Activated CD4-positive, alpha-beta T cell treated with anti-CD3 and anti-CD28 coated beads, Interleukin-2, amount 10 ng/mL, durations not matched to agents 24 days and 14 days (primary cell): Measurements from ENCODE around the gene STARD3. TPM values are rescaled to one million over a fixed set of nuclear protein-coding genes. Genes with fewer than 3 reads are reported as not detected.

ENCODE experiments used
- DNase-seq: peaks from one replicate; pipeline ENCODE4 v3.0.0; 2022
- H3K27ac Mint-ChIP-seq: one replicate; pipeline ENCODE4 v1.8.0; 2022; ENCODE audit warnings: mild to moderate bottlenecking, mixed read lengths
- H3K27me3 Mint-ChIP-seq: one replicate; pipeline ENCODE4 v1.8.0; 2022; ENCODE audit warnings: mixed read lengths
- H3K36me3 Mint-ChIP-seq: one replicate; pipeline ENCODE4 v1.8.0; 2022; ENCODE audit warnings: low read depth, mild to moderate bottlenecking, mixed read lengths
- H3K4me1 Mint-ChIP-seq: one replicate; pipeline ENCODE4 v1.8.0; 2021; ENCODE audit warnings: mixed read lengths
- H3K4me3 Mint-ChIP-seq: one replicate; pipeline ENCODE4 v1.8.0; 2022; ENCODE audit warnings: mild to moderate bottlenecking, moderate library complexity, mixed read lengths
- H3K9me3 Mint-ChIP-seq: one replicate; pipeline ENCODE4 v1.8.0; 2021; ENCODE audit warnings: mixed read lengths
- intact Hi-C: fragments of 100-400 bp; cut with micrococcal nuclease; formaldehyde crosslinking; loops from one replicate; pipeline ENCODE4 v1.15.1; 2023
- total RNA-seq: library from RNA; stranded (reverse); gene quantifications from 2 replicates; pipeline ENCODE4 v1.2.3, GENCODE V29; 2022

STARD3 gene
- total RNA-seq, 1 donor from 2014 or later = 53.6 TPM

- Mint-ChIP-seq H3K9me3 (no peaks in the 10 kb centered on the region), H3K27ac (peak overlapping the region; percentile 20), H3K4me1 (peaks cover 48% of the 10 kb centered on the region), H3K36me3 (peaks cover 19% of the 10 kb centered on the region), H3K4me3 (no peak overlapping the region), H3K27me3 (no peaks in the 10 kb centered on the region)
- no peak for DNase-seq
- intact Hi-C loops = no loop called here
These were observed 40.8 kb downstream of the STARD3 start for GRCh38 chr17:39677542-39678339.

DNA sequence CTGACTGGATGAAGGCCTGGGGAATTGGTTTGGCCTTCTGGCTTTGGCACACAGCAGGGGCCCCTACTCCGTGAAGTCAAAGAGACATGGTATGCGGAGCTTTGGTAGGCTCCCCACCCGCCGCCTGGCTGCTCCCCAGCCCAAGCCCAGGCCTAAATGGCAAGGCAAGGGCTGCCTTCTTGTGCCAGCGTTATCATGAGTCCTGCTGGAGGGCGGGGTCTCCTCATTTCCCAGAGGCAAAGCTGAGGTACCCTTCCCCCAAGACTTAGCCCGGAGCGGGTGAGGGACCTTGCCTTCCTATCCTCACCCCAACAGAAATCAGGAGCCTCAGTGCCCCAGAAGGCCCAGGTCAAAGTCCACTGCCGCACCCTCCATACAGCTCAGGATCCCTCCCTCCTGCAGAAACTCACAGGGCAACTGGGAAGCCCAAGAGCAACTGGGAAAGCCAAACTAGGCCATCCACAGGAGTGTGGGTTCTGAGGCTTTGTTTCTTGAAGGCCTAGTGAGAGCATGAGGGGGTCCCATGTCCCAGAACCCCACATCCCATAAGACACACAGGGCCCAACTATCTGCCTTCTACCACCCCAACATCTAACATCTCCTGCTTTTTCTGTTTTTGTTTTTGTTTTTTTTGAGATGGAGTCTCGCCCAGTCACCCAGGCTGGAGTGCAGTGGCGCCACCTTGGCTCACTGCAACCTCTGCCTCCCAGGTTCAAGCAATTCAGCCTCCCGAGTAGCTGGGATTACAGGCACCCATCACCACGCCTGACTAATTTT, 41.6 kb downstream of the STARD3 start:
- no peak for DNase-seq
- intact Hi-C loops = no loop called here
- H3K27me3 Mint-ChIP-seq = no peaks in the 10 kb centered on the region
- no peak overlapping the region for H3K4me3 Mint-ChIP-seq
- peaks cover 48% of the 10 kb centered on the region for H3K4me1 Mint-ChIP-seq
- no peaks in the 10 kb centered on the region for H3K9me3 Mint-ChIP-seq
- peaks cover 25% of the 10 kb centered on the region for H3K36me3 Mint-ChIP-seq
- peak overlapping the region; percentile 13 for H3K27ac Mint-ChIP-seq

DNA sequence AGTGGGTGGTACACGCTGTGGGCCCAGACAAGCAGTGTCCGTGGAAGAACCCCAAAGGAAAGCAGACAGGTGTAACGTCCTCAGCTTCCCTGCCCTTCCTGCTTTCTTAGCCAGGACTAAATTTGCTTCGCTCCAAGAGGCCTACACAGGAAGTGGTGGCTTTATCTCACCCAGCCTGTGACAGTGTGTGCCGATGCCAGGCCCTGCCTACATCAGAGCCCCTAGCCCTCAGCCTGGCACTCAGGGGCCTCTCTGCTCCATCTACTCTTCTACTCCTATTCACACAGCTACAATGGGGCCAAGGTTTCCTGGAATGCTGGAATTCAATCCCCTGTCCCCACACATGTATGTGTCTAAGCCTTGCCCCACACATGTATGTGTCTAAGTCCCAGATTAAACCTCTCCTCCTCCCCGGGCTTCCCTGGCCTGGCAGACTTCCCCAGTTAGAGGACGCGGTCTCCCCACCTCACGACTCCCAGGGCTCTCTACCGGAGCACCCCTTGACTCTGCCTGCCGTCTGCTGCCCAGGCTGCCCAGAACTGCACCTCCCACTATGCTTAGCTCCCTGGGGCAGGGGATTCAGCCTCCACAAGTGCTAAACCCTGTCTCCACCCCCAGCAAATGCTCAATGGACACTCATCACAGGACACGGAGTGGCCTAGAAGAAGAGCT, 42.7 kb downstream of the STARD3 start:
- H3K4me1 Mint-ChIP-seq = peaks cover 48% of the 10 kb centered on the region
- peak; percentile 76 for DNase-seq
- no peaks in the 10 kb centered on the region for H3K27me3 Mint-ChIP-seq
- intact Hi-C loops = loop anchor here (10.0 kb wide), 1 partner anchor 245 kb away; the partner anchor contains the start of genes LRRC3C and ORMDL3
- peak overlapping the region; percentile 89 for H3K27ac Mint-ChIP-seq
- no peaks in the 10 kb centered on the region for H3K9me3 Mint-ChIP-seq
- peaks cover 28% of the 10 kb centered on the region for H3K36me3 Mint-ChIP-seq
- H3K4me3 Mint-ChIP-seq = peak overlapping the region; percentile 56

GRCh38 chr17:39683295-39683939, 46.5 kb downstream of the STARD3 start:
- no peak overlapping the region for H3K4me3 Mint-ChIP-seq
- no peaks in the 10 kb centered on the region for H3K9me3 Mint-ChIP-seq
- intact Hi-C loops = loop anchor here (10.0 kb wide), 1 partner anchor 241 kb away; the partner anchor contains the start of genes LRRC3C and ORMDL3
- no peak overlapping the region for H3K27ac Mint-ChIP-seq
- peaks cover 31% of the 10 kb centered on the region for H3K36me3 Mint-ChIP-seq
- no peak for DNase-seq
- no peaks in the 10 kb centered on the region for H3K27me3 Mint-ChIP-seq
- H3K4me1 Mint-ChIP-seq = peaks cover 28% of the 10 kb centered on the region

DNA sequence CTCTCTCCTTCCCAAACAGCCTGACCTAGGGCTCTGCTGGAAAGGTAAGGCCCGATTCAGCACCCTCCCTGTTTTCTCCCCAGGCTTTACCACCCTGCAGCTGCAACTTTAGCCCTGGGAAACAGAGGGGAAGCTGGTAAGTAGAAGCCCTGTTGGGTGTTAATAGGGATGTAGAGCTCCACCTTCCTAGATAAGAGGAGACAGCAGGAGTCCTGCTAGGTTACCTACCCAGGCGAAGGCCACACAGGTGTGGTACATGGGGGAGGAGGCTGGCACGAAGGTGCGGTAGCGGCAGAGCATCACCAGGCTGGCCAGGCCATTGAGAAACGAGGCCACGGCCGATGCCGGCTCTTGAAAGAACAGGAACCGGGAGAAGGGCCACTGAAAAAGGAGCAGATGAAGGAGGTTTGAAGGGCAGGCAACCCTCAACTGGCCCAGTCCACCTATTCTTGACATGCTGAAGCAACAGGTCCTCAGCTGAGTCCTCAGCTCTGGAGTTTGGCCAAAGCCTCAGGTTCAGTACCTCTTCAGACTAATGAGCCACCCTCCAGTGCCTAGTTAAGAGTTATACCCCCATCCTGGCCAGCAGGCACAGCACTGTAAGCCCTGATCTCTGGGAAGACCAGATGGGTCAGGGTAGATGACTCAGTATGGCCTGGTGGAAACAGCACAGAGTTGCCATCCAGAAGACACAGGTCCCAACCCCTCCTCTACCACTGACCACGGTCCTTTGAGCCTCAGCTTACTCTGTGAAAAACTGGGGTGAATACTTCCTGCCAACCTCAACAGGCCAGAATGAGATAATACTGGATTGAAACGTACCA, 47.6 kb downstream of the STARD3 start:
- intact Hi-C loops = loop anchor here (5.0 to 10.0 kb wide), 4 partner anchors 48 to 240 kb away; partner anchors contain the start of genes LRRC3C, MIEN1, ORMDL3 and ZPBP2

GRCh38 chr17:39687101-39687545, 50.2 kb downstream of the STARD3 start:
- Mint-ChIP-seq H3K4me3 (peak overlapping the region; percentile 95), H3K4me1 (peaks cover 14% of the 10 kb centered on the region), H3K9me3 (no peaks in the 10 kb centered on the region), H3K36me3 (peaks cover 18% of the 10 kb centered on the region), H3K27me3 (no peaks in the 10 kb centered on the region), H3K27ac (peak overlapping the region; percentile 92)
- DNase-seq = no peak
- intact Hi-C loops = loop anchor here (2.0 to 10.0 kb wide), 5 partner anchors 45 to 238 kb away; partner anchors contain the start of genes LRRC3C, MIEN1, ORMDL3 and STARD3

More for the DNA sequence above, 47.6 kb downstream of the STARD3 start:
- Mint-ChIP-seq H3K36me3 (peaks cover 26% of the 10 kb centered on the region), H3K27me3 (no peaks in the 10 kb centered on the region), H3K9me3 (no peaks in the 10 kb centered on the region), H3K4me1 (peaks cover 25% of the 10 kb centered on the region), H3K4me3 (no peak overlapping the region), H3K27ac (no peak overlapping the region)
- no peak for DNase-seq

DNA sequence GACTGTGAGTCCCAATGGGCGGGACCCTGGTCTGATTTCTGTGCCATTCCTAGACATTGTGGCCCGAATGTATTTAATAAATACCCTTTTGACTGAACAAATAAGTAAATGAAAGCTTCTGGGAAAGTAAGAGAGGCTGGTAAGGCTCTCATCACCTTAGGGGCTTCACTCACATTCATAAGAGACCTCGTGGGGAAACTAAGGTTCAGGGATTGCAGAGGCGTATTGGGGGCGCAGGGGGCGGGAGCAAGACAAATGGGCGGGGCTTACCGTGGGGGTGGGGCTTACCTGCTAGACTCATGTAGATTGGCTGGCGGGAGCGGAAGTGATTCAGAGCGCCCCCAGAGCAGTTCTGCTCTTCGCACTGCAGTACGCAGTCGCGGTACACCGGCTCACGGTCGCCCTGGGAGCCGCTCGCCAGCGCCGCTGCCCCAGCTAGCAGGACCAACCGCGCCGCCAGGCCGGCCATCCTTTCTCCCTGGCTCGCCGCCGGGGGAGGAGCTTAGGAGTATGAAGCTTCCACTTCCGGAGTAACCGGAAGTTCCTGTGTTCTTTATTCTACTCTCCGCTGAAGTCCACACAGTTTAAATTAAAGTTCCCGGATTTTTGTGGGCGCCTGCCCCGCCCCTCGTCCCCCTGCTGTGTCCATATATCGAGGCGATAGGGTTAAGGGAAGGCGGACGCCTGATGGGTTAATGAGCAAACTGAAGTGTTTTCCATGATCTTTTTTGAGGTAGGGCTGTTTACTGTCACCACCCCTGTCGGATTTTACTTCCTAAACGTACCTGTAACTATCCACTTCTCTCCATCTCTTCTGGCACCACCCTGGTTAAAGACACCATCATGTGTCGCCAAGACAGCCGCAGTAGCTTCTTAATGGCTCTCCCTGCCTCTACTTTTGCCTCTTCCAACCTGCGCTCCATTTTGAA, 50.9 kb downstream of the STARD3 start, which contains the start of gene PGAP3:
Gene PGAP3, minus strand, starts transcription at position 512 of the 929 bp plus-strand sequence. Its CDS starts 43 bp downstream, at position 469.
- Mint-ChIP-seq H3K4me3 (peak within 1 kb of the TSS; percentile 95), H3K4me1 (peaks cover 14% of the 10 kb centered on the region)
- DNase-seq = peak; percentile 94

GRCh38 chr17:39688475-39688835, 51.5 kb downstream of the STARD3 start:
- Mint-ChIP-seq H3K27ac (peak overlapping the region; percentile 92), H3K9me3 (no peaks in the 10 kb centered on the region), H3K4me1 (peaks cover 14% of the 10 kb centered on the region), H3K4me3 (peak overlapping the region; percentile 95), H3K36me3 (peaks cover 12% of the 10 kb centered on the region), H3K27me3 (no peaks in the 10 kb centered on the region)
- DNase-seq = peak; percentile 73
- intact Hi-C loops = loop anchor here (5.0 to 10.0 kb wide), 4 partner anchors 44 to 236 kb away; partner anchors contain the start of genes LRRC3C, MIEN1, ORMDL3 and ZPBP2

More for the DNA sequence above, 50.9 kb downstream of the STARD3 start, which contains the start of gene PGAP3:
- Mint-ChIP-seq H3K36me3 (peaks cover 18% of the 10 kb centered on the region), H3K27ac (peak within 1 kb of the TSS; percentile 92), H3K9me3 (no peaks in the 10 kb centered on the region), H3K27me3 (no peaks in the 10 kb centered on the region)
- intact Hi-C loops = loop anchor here (2.0 to 10.0 kb wide), 5 partner anchors 44 to 237 kb away; partner anchors contain the start of genes LRRC3C, MIEN1, ORMDL3 and STARD3

DNA sequence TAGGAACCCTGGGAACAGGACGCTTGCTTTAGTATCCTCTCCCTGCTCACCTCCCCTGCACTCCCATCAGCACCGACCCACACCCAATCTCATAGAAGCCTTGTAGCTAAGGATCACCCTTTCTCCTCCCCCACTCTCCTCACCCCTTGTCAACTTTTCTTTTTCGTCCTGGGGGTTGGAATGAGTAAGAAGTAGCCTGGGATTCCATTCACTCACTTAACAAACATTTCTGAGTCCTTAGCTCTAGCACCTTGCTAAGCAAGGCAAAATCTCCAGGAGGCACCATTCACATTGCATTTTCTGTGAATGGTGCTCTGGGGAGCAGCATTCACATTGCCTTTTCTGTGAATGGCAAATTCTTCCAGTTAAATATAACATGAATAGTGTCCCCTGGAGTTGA, 52.0 kb downstream of the STARD3 start:
- H3K4me1 Mint-ChIP-seq = peaks cover 14% of the 10 kb centered on the region
- no peaks in the 10 kb centered on the region for H3K27me3 Mint-ChIP-seq
- H3K9me3 Mint-ChIP-seq = no peaks in the 10 kb centered on the region
- H3K27ac Mint-ChIP-seq = peak overlapping the region; percentile 92
- no peak for DNase-seq
- peaks cover 11% of the 10 kb centered on the region for H3K36me3 Mint-ChIP-seq
- intact Hi-C loops = loop anchor here (5.0 to 10.0 kb wide), 4 partner anchors 43 to 236 kb away; partner anchors contain the start of genes LRRC3C, MIEN1, ORMDL3 and ZPBP2
- peak overlapping the region; percentile 95 for H3K4me3 Mint-ChIP-seq

DNA sequence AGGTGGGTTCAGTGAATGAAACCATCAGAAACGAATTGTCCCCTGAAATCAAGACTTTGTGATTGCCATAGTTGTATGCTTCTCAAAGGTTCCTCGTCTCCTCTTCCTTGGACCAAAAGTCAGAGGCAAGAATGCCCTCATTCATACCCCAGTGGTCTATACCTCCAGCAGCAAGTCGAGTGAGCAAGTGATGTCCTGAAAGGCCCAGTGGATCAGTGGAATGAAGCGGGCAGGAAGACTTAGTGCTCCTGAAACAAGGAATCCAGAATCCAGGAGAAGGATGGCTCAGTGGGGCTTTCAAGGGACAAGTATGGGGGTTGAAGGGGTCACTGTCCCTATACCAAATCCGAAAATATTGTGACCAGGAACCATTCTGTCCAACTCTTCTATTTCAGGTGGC, 57.6 kb downstream of the STARD3 start:
- Mint-ChIP-seq H3K27ac (no peak overlapping the region), H3K27me3 (peaks cover 15% of the 10 kb centered on the region), H3K4me1 (peaks cover under 1% of the 10 kb centered on the region), H3K9me3 (no peaks in the 10 kb centered on the region), H3K36me3 (no peaks in the 10 kb centered on the region), H3K4me3 (no peak overlapping the region)
- intact Hi-C loops = loop anchor here (5.0 kb wide), 1 partner anchor 48 kb away; no protein-coding TSS in a partner anchor
- no peak for DNase-seq

DNA sequence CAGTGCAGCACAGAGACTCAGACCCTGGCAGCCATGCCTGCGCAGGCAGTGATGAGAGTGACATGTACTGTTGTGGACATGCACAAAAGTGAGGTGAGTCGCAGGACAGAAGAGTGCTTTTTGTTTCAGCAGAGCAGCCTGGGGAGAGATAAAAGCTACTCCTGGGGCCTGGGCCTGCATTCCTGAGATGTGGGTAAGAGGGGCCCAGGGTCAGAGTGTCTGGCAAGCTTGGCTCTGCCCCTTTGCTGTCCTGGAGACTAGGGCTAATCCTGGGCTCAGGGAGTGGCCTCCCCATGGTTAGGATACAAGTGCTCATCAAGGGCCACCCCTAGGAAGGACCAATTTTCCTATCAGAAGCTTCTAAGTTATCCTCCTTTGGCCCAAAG, 58.1 kb downstream of the STARD3 start:
- Mint-ChIP-seq H3K4me3 (no peak overlapping the region), H3K36me3 (no peaks in the 10 kb centered on the region), H3K27me3 (peaks cover 18% of the 10 kb centered on the region), H3K9me3 (no peaks in the 10 kb centered on the region), H3K27ac (no peak overlapping the region), H3K4me1 (peaks cover 3% of the 10 kb centered on the region)
- no peak for DNase-seq
- intact Hi-C loops = no loop called here
